Choroid plexus epithelial cell (primary cell): Measurements from ENCODE around the gene GSG1L.
"Not testable (repeated sequence)": the region's sequence is repeated elsewhere in the genome, so short reads cannot be mapped to it uniquely, and the experiment has no call there.

Experiments
- DNase-seq: peaks from one replicate; pipeline ENCODE4 v3.0.0-alpha.2; 2010; ENCODE audit warnings: low read depth
- H3K4me3 ChIP-seq: 2 replicates; pipeline ENCODE4 v1.5.1; 2011; ENCODE audit warnings: low read depth, mild to moderate bottlenecking, control low read depth, low read length, moderate library complexity
- TF ChIP-seq, protein P1 (sequence below): conservative IDR thresholded peaks from 2 replicates; pipeline ENCODE4 v1.5.1; 2011; ENCODE audit warnings: low read depth, mild to moderate bottlenecking, control low read depth, inconsistent platforms, low read length, moderate library complexity

GSG1L gene

DNA sequence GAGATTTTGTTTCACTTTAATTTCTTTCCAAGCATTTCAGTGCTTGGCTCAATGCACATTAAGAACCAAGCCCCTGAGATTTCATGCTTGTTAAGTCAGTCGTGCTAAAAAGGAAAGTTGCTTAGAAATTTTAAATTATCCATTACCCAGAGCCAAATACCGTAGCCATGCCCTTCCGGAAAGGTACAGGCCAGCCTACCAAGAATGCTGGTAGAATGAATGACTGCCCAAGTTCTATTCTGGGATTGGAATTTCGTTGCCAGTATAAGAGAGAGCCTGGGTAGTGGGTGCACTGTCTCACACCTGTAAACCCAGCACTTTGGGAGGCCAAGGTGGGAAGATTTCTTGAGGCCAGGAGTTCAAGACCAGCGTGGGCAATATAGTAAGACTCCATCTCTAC, 319.6 kb downstream of the GSG1L start:
- no peak for DNase-seq
- TF ChIP-seq, protein P1, sequence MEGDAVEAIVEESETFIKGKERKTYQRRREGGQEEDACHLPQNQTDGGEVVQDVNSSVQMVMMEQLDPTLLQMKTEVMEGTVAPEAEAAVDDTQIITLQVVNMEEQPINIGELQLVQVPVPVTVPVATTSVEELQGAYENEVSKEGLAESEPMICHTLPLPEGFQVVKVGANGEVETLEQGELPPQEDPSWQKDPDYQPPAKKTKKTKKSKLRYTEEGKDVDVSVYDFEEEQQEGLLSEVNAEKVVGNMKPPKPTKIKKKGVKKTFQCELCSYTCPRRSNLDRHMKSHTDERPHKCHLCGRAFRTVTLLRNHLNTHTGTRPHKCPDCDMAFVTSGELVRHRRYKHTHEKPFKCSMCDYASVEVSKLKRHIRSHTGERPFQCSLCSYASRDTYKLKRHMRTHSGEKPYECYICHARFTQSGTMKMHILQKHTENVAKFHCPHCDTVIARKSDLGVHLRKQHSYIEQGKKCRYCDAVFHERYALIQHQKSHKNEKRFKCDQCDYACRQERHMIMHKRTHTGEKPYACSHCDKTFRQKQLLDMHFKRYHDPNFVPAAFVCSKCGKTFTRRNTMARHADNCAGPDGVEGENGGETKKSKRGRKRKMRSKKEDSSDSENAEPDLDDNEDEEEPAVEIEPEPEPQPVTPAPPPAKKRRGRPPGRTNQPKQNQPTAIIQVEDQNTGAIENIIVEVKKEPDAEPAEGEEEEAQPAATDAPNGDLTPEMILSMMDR, result no peak
- no peak overlapping the region for H3K4me3 ChIP-seq

DNA sequence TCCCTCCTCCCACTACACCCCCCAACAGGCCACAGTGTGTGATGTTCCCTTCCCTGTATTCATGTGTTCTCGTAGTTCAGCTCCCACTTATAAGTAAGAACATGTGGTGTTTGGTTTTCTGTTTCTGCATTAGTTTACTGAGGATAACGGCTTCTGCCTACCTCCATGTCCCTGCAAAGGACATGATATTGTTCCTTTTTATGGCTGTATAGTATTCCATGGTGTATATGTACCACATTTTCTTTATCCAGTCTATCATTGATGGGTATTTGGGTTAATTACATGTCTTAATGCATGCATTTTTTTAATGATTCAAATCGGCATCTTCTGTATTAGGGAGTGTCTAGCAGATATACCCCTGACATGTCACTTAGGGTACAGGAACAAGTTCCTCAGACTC, 320.5 kb downstream of the GSG1L start:
- not testable (repeated sequence) for DNase-seq, H3K4me3 ChIP-seq

DNA sequence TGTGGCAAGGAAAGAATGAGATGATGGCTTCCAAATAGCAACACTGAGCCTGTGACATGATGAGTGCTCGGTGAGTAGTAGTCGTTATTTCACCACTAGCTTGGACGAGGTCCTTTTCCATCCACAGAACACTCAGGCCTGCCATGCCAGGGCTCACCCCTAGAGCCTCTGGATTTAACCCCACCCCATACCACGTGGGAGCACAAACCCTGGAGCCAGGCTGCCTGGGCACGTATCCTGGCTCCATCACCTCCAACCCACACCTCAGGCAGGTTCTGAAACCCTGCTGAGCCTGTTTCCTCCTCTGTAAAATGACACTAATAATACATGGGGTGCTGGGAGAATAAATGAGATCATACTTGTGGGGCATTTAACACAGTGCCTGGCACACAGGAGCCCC, 321.2 kb downstream of the GSG1L start:
- TF ChIP-seq, protein P1, result no peak
- H3K4me3 ChIP-seq, result no peak overlapping the region
- DNase-seq, result no peak

DNA sequence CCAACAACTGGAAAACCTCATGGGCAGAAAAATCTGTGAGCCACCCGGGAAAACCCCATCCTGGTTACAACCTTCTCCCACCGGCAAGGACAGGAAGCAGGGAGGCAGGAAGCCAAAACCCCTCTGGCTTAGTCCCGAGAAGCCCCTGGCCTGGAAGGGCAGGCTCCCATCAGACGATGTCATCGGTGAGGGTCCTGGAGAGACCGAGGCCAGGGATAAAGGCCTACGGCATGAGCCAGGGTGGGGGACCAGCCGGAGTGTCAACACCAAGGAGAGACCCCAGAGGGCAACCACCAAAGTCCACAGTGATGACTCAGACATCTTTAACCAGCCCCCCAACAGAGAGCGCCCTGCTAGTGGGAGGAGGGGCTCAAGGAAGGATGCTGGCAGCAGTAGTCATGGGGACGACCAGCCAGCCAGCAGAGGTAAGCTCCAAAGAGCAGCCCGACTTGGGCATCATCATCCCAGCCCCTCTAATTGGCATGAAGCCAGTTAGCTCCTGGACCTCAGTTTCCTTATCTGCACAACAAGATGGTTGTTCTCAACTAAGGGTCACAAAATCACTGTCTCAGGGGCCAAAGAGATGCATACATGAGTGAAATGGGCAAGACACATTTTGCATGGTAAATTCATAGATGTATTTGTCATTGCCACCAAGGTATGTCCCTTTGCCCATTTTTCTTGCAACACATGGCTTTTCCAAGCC, 322.9 kb downstream of the GSG1L start:
- no peak overlapping the region for H3K4me3 ChIP-seq
- TF ChIP-seq, protein P1, result no peak
- peak; percentile 23 for DNase-seq

DNA sequence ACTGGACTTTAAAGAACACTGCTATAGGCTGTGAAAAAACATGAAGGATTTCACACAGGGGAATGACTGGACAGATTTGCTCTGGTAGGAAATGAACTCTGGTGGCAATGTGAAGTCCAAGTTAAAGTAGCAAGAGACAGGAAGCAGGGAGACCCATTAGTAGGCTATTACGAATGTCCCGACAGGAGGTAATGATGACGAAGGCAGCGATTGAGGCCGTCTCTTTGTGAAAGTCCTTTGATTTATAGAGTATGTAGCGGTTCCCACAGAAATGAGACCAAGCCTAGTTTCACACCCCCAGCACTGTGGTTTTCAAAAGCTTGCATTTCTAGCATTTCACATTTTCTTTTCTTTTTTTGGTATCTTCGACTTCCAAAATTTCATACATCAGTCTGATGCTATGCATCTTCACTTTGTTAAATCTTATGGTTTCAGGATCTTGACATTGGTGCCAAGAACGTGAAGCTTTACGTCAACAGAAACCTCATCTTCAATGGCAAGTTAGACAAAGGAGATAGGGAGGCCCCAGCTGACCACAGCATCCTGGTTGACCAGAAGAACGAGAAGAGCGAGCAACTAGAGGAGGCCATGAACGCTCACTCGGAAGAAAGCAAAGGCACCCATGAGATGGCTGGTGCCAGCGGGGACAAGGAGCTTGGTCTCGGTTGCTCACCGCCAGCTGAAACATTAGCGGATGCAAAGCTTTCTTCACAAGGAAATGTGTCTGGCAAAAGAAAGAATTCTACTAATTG, 323.7 kb downstream of the GSG1L start:
- TF ChIP-seq, protein P1, result no peak
- H3K4me3 ChIP-seq, result no peak overlapping the region
- no peak for DNase-seq

DNA sequence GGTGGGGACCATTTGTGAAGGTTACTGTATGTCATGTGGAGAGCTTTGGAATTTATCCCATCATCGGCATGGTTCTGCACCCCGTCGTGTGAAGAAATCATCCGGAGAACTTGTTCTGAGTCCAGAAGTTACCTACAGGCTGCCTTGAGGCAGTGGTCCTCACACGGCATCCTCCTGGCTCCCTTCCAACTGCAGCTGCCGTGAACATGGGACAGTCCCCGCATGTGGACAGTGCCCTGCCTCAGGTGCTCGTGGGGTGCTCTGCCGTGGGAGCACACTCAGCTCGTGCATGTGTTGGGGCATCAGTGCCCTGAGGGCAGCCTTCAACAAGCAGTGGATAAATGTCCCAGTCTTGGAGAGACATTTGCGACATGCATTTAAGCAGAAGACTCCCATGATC, 324.9 kb downstream of the GSG1L start:
- DNase-seq, result no peak
- TF ChIP-seq, protein P1, result no peak

More for the DNA sequence above, 324.9 kb downstream of the GSG1L start:
- H3K4me3 ChIP-seq, result no peak overlapping the region
